Measurements from ENCODE around the gene FMN1.

- TF ChIP-seq CTCF (IDR thresholded peaks at IDR 0.05) (no peak), EP300 (IDR thresholded peaks at IDR 0.05) (no peak)
Observed at GRCh38 chr15:32942401-32942841, 252.1 kb downstream of the FMN1 start.
